GM19452 (cell line): ENCODE results near the gene FKBP1B.
"Not testable (repeated sequence)": the region's sequence is repeated elsewhere in the genome, so short reads cannot be mapped to it uniquely, and the experiment has no call there.

Experiments
- ATAC-seq: cut with Tn5 transposase; IDR thresholded peaks from one replicate; pipeline ENCODE4 v1.9.1; 2021; ENCODE audit not compliant: unreplicated experiment

The FKBP1B gene

GRCh38 chr2:24100732-24101131 lies 51.2 kb downstream of the FKBP1B start:
- not testable (repeated sequence) for ATAC-seq

DNA sequence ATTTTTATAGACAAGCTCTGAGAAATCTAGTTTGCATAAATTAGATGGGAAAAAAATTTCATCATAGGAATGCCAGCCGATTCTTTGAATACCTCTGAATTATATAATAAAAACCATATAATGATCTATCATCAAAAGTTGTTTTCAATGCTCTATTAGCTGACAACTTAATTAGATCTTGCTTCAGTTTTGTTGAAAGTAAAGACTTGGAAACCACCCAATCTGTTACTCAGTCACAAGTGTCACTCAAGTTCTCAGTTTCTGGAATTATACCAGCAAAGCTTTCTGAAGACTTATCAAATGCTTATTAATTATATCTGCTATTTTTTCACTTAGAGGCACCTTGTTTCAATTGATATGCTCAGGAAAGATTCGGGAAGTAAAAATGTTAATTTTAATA lies 52.5 kb downstream of the FKBP1B start:
- no peak for ATAC-seq

- no peak for ATAC-seq
These were observed 53.1 kb downstream of the FKBP1B start for GRCh38 chr2:24102677-24103076.

DNA sequence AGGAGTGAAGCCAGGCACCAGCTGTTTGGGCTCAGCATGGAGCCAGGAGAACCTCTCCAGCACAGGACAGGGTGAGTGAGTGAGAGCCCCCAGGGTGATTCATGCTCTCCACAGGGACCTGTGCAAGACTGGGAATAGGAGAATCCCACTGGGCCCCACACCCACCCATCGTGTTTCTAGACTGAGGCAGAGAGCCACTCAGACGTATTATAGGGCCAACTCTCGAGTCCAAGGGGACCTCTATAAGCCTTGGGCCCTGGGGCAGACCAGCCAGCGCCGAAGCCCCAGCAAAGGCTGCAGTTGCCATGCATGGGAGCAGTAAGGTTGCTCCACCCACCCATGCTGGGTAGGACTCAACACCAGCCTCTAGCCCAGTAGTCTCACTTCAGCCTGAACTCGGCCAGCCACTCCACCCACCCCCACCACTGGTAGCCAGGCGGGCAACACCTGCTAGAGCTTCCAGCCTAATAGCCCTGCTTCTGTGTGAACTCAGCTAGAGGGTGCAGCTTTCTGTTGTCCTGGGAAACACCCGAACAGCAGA lies 54.6 kb downstream of the FKBP1B start:
- ATAC-seq, result no peak

GRCh38 chr2:24104906-24105305 lies 55.4 kb downstream of the FKBP1B start:
- ATAC-seq, result no peak

DNA sequence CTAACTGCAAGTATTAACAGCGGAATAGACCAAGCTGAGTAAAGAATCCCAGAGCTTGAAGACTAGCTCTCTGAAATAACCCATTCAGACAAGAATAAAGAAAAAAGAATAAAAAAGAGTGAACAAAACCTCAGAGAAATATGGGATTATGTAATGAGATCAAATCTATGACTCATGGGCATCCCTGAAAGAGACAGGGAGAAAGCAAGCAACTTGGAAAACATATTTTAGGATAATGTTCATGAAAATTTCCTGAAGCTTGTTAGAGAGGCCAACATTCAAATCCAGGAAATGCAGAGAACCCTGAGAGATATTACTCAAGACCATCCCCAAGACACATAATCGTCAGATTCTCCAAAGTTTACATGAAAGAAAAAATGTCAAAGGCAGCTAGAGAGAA lies 56.3 kb downstream of the FKBP1B start:
- no peak for ATAC-seq

DNA sequence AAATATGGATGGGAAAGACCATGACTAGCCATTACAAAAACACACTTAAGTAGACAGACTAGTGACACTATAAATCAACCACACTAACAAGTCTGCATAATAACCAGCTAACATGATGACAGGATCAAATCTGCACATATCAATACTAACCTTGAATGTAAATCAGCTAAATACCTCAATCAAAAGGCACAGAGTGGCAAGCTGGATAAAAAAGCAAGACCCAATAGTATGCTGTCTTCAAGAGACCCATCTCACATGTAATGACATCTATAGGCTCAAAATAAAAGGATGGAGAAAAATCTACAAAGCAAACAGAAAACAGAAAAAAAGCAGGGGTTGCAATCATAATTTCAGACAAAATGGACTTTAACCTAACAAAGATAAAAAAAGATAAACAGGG lies 57.2 kb downstream of the FKBP1B start:
- no peak for ATAC-seq

DNA sequence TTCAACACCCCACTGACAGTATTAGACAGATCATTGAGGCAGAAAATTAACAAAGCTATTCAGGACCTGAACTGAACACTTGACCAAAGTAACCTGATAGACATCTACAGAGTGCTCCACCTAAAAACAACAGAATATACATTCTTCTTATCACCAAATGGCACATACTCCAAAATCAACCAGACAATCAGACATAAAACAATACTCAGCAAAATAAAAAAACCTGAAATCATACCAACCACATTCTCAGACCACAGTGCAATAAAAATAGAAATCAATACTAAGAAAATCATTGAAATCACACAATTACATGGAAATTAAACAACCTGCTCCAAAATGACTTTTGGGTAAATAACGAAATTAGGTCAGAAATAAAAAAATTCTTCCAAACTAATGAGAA lies 57.8 kb downstream of the FKBP1B start:
- ATAC-seq, result no peak

- not testable (repeated sequence) for ATAC-seq
These were observed 59.9 kb downstream of the FKBP1B start for GRCh38 chr2:24109431-24109830.

DNA sequence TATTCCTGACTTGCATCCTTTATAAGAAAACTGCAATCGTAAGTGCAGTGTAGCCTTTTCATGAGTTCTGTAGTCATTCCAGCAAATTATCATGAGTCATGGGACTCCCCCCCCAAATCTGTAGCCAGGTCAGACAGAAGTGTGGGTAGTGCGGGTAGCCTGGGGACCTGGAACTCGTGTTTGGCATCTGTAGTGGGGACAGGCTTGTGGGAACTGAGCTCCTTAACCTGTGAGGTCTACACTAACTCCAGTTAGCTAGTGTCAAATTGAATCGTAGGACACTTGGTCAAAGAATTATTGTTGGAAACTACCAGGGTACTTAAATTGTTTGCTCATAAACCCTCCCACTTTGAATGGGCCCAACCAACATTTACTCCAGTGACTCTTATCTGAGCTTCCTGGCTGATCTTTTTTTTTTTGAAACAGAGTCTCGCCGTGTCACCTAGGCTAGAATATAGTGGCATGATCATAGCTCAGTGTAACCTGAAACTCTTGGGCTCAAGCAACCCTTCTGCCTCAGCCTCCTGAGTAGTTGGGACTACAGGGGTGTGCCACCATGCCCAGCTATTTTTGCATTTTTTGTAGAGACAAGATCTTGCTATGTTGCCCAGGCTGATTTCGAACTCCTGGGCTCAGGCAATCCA lies 61.2 kb downstream of the FKBP1B start:
- no peak for ATAC-seq

- no peak for ATAC-seq
These were observed 61.9 kb downstream of the FKBP1B start for GRCh38 chr2:24111407-24111901.
